Measurements from ENCODE around the gene R3HDM4. TPM values are rescaled to one million over a fixed set of nuclear protein-coding genes. Genes with fewer than 3 reads are reported as not detected.

R3HDM4 gene
- total RNA-seq, 1 donor from 2014 or later, result 35.8 TPM

- no peak for FAIRE-seq
Observed at GRCh38 chr19:956766-957440, 43.9 kb upstream of the R3HDM4 start.

GRCh38 chr19:955803-956765 lies 43.1 kb upstream of the R3HDM4 start:
- Histone ChIP-seq H3K36me3 (ENCODE audit: control insufficient read depth, insufficient read depth, low read length) (no peaks in the 10 kb centered on the region), H3K4me3 (ENCODE audit: low read depth, low read length) (no peak overlapping the region), H3K27me3 (ENCODE audit: control insufficient read depth, insufficient read depth, low read length) (no peaks in the 10 kb centered on the region)
- DNase-seq (ENCODE audit: low read depth), result no peak
- no peak for TF ChIP-seq CTCF (IDR thresholded peaks at IDR 0.05; ENCODE audit: insufficient read depth, low read length, severe bottlenecking)
- FAIRE-seq, result no peak

More at GRCh38 chr19:956766-957440, 43.9 kb upstream of the R3HDM4 start:
- H3K36me3 ChIP-seq (ENCODE audit: control insufficient read depth, insufficient read depth, low read length), result no peaks in the 10 kb centered on the region
- no peak for DNase-seq (ENCODE audit: low read depth)
- TF ChIP-seq CTCF (IDR thresholded peaks at IDR 0.05; ENCODE audit: insufficient read depth, low read length, severe bottlenecking), result no peak
- H3K27me3 ChIP-seq (ENCODE audit: control insufficient read depth, insufficient read depth, low read length), result no peaks in the 10 kb centered on the region
- H3K4me3 ChIP-seq (ENCODE audit: low read depth, low read length), result no peak overlapping the region

- Histone ChIP-seq H3K27me3 (ENCODE audit: control insufficient read depth, insufficient read depth, low read length) (no peaks in the 10 kb centered on the region), H3K4me3 (ENCODE audit: low read depth, low read length) (no peak overlapping the region), H3K36me3 (ENCODE audit: control insufficient read depth, insufficient read depth, low read length) (no peaks in the 10 kb centered on the region)
- TF ChIP-seq CTCF (IDR thresholded peaks at IDR 0.05; ENCODE audit: insufficient read depth, low read length, severe bottlenecking), result no peak
- FAIRE-seq, result no peak
- DNase-seq (ENCODE audit: low read depth), result no peak
Observed at GRCh38 chr19:954672-955494, 41.9 kb upstream of the R3HDM4 start.

GRCh38 chr19:954272-954671 lies 41.3 kb upstream of the R3HDM4 start:
- TF ChIP-seq CTCF (IDR thresholded peaks at IDR 0.05; ENCODE audit: insufficient read depth, low read length, severe bottlenecking), result no peak
- FAIRE-seq, result no peak

GRCh38 chr19:953445-954271 lies 40.6 kb upstream of the R3HDM4 start:
- no peaks in the 10 kb centered on the region for H3K27me3 ChIP-seq (ENCODE audit: control insufficient read depth, insufficient read depth, low read length)
- H3K36me3 ChIP-seq (ENCODE audit: control insufficient read depth, insufficient read depth, low read length), result no peaks in the 10 kb centered on the region
- FAIRE-seq (no peak), DNase-seq (ENCODE audit: low read depth) (no peak)
- TF ChIP-seq CTCF (IDR thresholded peaks at IDR 0.05; ENCODE audit: insufficient read depth, low read length, severe bottlenecking), result no peak
- no peak overlapping the region for H3K4me3 ChIP-seq (ENCODE audit: low read depth, low read length)

More at GRCh38 chr19:954272-954671, 41.3 kb upstream of the R3HDM4 start:
- Histone ChIP-seq H3K4me3 (ENCODE audit: low read depth, low read length) (no peak overlapping the region), H3K27me3 (ENCODE audit: control insufficient read depth, insufficient read depth, low read length) (no peaks in the 10 kb centered on the region), H3K36me3 (ENCODE audit: control insufficient read depth, insufficient read depth, low read length) (no peaks in the 10 kb centered on the region)
- DNase-seq (ENCODE audit: low read depth), result no peak
